Activated CD4-positive, alpha-beta T cell treated with anti-CD3 and anti-CD28 coated beads for 36 hours (primary cell): ENCODE results near the gene SCNN1B. TPM values are rescaled to one million over a fixed set of nuclear protein-coding genes. Genes with fewer than 3 reads are reported as not detected.
"Not testable (repeated sequence)": the region's sequence is repeated elsewhere in the genome, so short reads cannot be mapped to it uniquely, and the experiment has no call there.

ENCODE experiments used
- ATAC-seq: fragments of 200-7000 bp; cut with Tn5 transposase; one replicate; pipeline ENCODE4 v1.10.0; 2021; ENCODE audit warnings: mild to moderate bottlenecking, moderate library complexity
- CTCF ChIA-PET: fragments of 350-600 bp; sonication (Branson Sonifier 250); formaldehyde crosslinking; loops from one replicate; lab custom pipeline; 2021; ENCODE audit warnings: antibody characterized with exemption; lab: Charles Lee
- POLR2A ChIA-PET: fragments of 350-600 bp; sonication (Branson Sonifier 250); formaldehyde crosslinking; loops from one replicate; lab custom pipeline; 2021; ENCODE audit warnings: antibody characterized with exemption, inconsistent platforms; lab: Charles Lee
- DNase-seq: peaks from one replicate; pipeline ENCODE4 v3.0.0-alpha.2; 2020
- H3K27ac Mint-ChIP-seq: one replicate; pipeline ENCODE4 v1.8.0; 2021; ENCODE audit warnings: mixed read lengths
- H3K27me3 Mint-ChIP-seq: one replicate; pipeline ENCODE4 v1.8.0; 2021; ENCODE audit warnings: mixed read lengths
- H3K36me3 Mint-ChIP-seq: one replicate; pipeline ENCODE4 v1.8.0; 2021; ENCODE audit warnings: low read depth, mixed read lengths
- H3K4me1 Mint-ChIP-seq: one replicate; pipeline ENCODE4 v1.8.0; 2021; ENCODE audit warnings: mixed read lengths
- H3K4me3 Mint-ChIP-seq: one replicate; pipeline ENCODE4 v1.8.0; 2021; ENCODE audit warnings: mild to moderate bottlenecking, moderate library complexity, mixed read lengths
- H3K9me3 Mint-ChIP-seq: one replicate; pipeline ENCODE4 v1.8.0; 2021; ENCODE audit warnings: low read depth, mixed read lengths
- intact Hi-C, 2 experiments: fragments of 100-400 bp; cut with DNase I in 1 of 2; cut with micrococcal nuclease in 1 of 2; formaldehyde crosslinking; loops; one replicate each; pipeline versions ENCODE4 v1.14.2 to v1.15.1; 2022 to 2024; cut with DNase I, micrococcal nuclease
- total RNA-seq, 2 experiments: library from RNA; stranded (reverse); gene quantifications; one replicate each; pipeline ENCODE4 v1.2.3, GENCODE V29; 2021

Gene SCNN1B
- total RNA-seq, 2 experiments from 2014 or later, result not detected

- H3K9me3 Mint-ChIP-seq, result no peaks in the 10 kb centered on the region
- H3K27ac Mint-ChIP-seq, result no peak overlapping the region
- intact Hi-C loops, result no loop called here
- no peak for ATAC-seq
- ChIA-PET CTCF (interaction anchor here (0.6 kb wide), 1 partner anchor 205 kb away, joined by 3 read pairs; no protein-coding TSS in a partner anchor), POLR2A (no interaction called here)
- H3K4me3 Mint-ChIP-seq, result no peak overlapping the region
- DNase-seq, result no peak
- H3K27me3 Mint-ChIP-seq, result no peaks in the 10 kb centered on the region
- H3K36me3 Mint-ChIP-seq, result peaks cover 13% of the 10 kb centered on the region
- H3K4me1 Mint-ChIP-seq, result no peaks in the 10 kb centered on the region
Measured at GRCh38 chr16:23388786-23389185, 86.7 kb downstream of the SCNN1B start.

- ChIA-PET POLR2A (no interaction called here), CTCF (interaction anchor here (0.6 kb wide), 1 partner anchor 206 kb away, joined by 3 read pairs; no protein-coding TSS in a partner anchor)
- intact Hi-C loops, result no loop called here
- H3K9me3 Mint-ChIP-seq, result no peaks in the 10 kb centered on the region
- H3K27me3 Mint-ChIP-seq, result no peaks in the 10 kb centered on the region
- no peaks in the 10 kb centered on the region for H3K4me1 Mint-ChIP-seq
- DNase-seq, result no peak
- peaks cover 13% of the 10 kb centered on the region for H3K36me3 Mint-ChIP-seq
- ATAC-seq, result no peak
- H3K27ac Mint-ChIP-seq, result no peak overlapping the region
- no peak overlapping the region for H3K4me3 Mint-ChIP-seq
Measured at GRCh38 chr16:23389201-23389600, 87.1 kb downstream of the SCNN1B start.

DNA sequence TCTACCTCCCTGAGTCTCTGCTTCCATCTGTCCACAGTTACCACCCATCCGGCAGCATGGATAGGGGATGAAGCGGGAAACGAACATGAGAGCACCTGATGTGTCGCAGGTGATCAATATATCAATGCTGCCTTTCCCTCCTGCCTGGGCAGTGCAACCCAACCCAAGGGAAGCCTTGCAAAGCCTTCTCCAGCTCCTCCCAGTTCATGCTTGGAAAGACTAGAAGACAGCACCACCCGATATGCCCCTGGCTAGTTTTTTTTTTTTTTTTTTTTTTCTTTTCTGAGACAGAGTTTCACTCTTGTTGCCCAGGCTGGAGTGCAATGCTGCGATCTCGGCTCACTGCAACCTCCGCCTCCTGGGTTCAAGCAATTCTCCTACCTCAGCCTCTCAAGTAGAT lies 87.8 kb downstream of the SCNN1B start:
- DNase-seq, H3K4me3 Mint-ChIP-seq, H3K27me3 Mint-ChIP-seq, CTCF ChIA-PET, H3K4me1 Mint-ChIP-seq, H3K27ac Mint-ChIP-seq, H3K9me3 Mint-ChIP-seq, intact Hi-C loops, ATAC-seq: not testable (repeated sequence)
- H3K36me3 Mint-ChIP-seq, result peaks cover 16% of the 10 kb centered on the region
- POLR2A ChIA-PET, result interaction anchor here (0.6 kb wide), 1 partner anchor 29 kb away, joined by 3 read pairs; no protein-coding TSS in a partner anchor

GRCh38 chr16:23391381-23392222 lies 89.5 kb downstream of the SCNN1B start:
- POLR2A ChIA-PET, result no interaction called here
- CTCF ChIA-PET, result interaction anchor here (0.6 to 1.2 kb wide), 2 partner anchors 44 to 435 kb away, joined by 4 to 6 read pairs; no protein-coding TSS in a partner anchor
- Mint-ChIP-seq H3K27ac (no peak overlapping the region), H3K27me3 (no peaks in the 10 kb centered on the region), H3K4me1 (no peaks in the 10 kb centered on the region), H3K9me3 (no peaks in the 10 kb centered on the region), H3K36me3 (peaks cover 16% of the 10 kb centered on the region), H3K4me3 (no peak overlapping the region)
- no peak for ATAC-seq
- no peak for DNase-seq
- intact Hi-C loops, result no loop called here

GRCh38 chr16:23392223-23392600 lies 90.1 kb downstream of the SCNN1B start:
- intact Hi-C loops, result no loop called here
- Mint-ChIP-seq H3K4me1 (no peaks in the 10 kb centered on the region), H3K27me3 (no peaks in the 10 kb centered on the region), H3K4me3 (no peak overlapping the region), H3K9me3 (no peaks in the 10 kb centered on the region), H3K27ac (no peak overlapping the region), H3K36me3 (peaks cover 16% of the 10 kb centered on the region)
- ChIA-PET CTCF (interaction anchor here (0.6 kb wide), 1 partner anchor 435 kb away, joined by 4 read pairs; no protein-coding TSS in a partner anchor), POLR2A (no interaction called here)
- DNase-seq, result no peak
- ATAC-seq, result no peak

DNA sequence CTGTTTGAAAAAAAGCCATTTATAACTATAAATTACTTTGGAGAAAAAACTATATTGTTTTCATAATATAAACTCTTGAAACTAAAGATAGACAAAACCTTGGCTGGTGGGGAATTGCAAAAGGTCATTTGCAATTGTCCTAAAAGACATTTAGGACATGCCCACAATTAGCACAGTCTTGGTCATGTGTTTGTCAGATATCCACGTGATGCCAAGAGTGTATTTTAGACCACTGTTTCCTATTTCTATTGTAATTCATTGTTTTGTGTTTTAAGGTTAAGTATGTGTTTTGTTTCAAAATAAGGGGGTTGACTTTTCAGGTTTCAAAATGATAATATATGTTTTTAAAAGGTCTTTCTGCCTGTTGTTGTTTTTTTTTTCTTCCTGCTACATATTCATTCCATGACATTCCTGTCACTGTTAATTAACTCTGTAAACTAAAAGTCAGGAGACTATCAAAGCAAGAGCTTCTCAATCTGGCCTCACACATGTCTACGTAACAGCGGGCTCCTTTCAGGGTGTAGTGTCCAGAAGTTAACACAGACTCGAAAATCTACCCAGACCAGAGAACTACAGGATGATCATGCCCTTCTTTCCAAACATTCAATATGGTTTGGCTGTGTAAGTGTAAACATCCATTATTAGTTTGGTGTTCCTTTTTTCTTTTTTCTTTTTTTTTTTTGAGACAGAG lies 92.2 kb downstream of the SCNN1B start:
- DNase-seq, result no peak
- Mint-ChIP-seq H3K27me3 (no peaks in the 10 kb centered on the region), H3K4me3 (no peak overlapping the region), H3K9me3 (no peaks in the 10 kb centered on the region), H3K4me1 (no peaks in the 10 kb centered on the region), H3K27ac (no peak overlapping the region), H3K36me3 (peaks cover 16% of the 10 kb centered on the region)
- intact Hi-C loops, result no loop called here
- ATAC-seq, result no peak
- CTCF ChIA-PET, result no interaction called here
- POLR2A ChIA-PET, result no interaction called here

DNA sequence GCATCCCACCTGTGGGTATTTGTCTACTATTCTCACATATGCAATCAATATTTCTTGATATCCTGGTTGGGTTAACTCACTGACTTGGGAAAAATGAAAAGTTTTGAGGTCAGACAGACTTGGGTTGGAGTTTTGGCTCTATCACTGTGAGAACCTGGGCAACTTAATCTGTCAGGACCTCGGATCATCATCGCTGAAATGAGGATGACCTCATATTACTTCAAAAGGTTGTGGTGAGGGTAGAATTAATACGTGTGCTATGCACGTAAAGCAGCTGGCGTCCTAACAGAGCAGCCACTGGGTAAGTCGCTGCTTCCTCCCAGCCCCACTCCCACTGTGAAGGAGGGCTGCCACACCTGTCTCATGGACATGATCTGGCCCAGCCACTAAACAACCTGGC lies 93.6 kb downstream of the SCNN1B start:
- CTCF ChIA-PET, result no interaction called here
- H3K36me3 Mint-ChIP-seq, result peaks cover 17% of the 10 kb centered on the region
- intact Hi-C loops, result no loop called here
- H3K27me3 Mint-ChIP-seq, result no peaks in the 10 kb centered on the region
- H3K4me3 Mint-ChIP-seq, result no peak overlapping the region
- no peak for ATAC-seq
- H3K4me1 Mint-ChIP-seq, result no peaks in the 10 kb centered on the region
- no peak for DNase-seq
- POLR2A ChIA-PET, result no interaction called here
- H3K27ac Mint-ChIP-seq, result no peak overlapping the region
- H3K9me3 Mint-ChIP-seq, result no peaks in the 10 kb centered on the region

DNA sequence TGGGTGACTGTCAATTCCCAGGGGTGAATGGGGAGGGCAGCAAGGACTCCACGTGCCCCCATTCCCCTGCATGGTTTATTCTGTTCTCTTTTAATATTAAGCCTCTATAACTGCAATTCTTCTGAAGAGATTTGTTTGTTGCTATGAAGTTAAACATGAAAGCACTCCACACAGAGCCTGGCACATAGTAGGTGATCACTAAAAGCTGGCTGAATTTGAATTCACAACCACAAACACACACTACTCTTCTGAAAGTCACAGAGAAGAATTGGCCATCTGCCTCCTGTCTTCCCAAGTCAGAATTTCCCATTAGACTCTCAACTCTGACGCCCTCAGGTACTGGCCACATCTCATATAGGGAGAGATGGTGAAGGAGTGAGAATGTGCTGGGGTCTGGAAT lies 95.4 kb downstream of the SCNN1B start:
- ChIA-PET CTCF (no interaction called here), POLR2A (no interaction called here)
- peaks cover 19% of the 10 kb centered on the region for H3K36me3 Mint-ChIP-seq
- ATAC-seq (no peak), DNase-seq (no peak)
- H3K4me1 Mint-ChIP-seq, result no peaks in the 10 kb centered on the region
- intact Hi-C loops, result no loop called here
- H3K4me3 Mint-ChIP-seq, result no peak overlapping the region
- no peaks in the 10 kb centered on the region for H3K9me3 Mint-ChIP-seq
- H3K27me3 Mint-ChIP-seq, result no peaks in the 10 kb centered on the region
- no peak overlapping the region for H3K27ac Mint-ChIP-seq

DNA sequence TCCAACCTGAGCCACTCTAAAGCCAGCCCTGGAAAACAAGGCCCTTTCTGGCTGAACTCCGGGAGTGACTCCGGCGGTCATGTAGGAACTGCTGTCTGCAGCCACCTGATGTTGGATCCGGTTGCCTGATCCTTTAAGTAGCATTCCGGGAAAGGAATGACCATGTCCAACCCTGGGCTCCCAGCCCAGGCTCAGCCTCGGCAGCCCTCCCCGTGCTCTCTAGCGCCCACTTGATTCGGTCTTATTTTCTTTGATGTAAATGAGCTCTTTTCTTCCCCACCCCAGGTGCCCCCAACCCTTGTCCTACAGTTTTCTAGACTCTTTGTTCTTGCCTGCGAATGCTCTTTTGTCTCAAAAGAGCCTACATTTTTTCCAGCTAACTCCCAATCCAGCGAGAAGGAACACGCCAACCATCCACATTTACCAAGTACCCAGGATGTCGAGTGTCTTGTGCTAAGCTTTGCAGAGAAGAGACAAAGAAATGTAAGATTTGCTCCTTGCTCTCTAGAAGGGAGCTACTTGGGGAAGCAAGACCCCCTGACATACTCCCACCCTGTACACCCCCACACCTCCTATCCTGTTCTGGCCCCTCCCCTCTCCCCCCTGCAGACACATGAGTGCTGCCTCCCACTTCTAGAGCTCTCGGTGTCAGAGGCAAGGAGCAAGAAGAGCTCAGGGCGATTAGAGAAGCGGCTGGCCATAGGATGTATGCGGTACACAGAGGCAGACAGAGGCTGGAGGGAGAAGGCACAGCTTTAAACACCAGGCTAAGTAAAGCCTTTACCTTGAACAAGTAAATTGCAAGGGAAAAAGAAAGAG lies 97.1 kb downstream of the SCNN1B start:
- intact Hi-C loops, result no loop called here
- ChIA-PET POLR2A (no interaction called here), CTCF (no interaction called here)
- Mint-ChIP-seq H3K27ac (no peak overlapping the region), H3K4me1 (no peaks in the 10 kb centered on the region), H3K36me3 (peaks cover 31% of the 10 kb centered on the region), H3K4me3 (no peak overlapping the region), H3K9me3 (no peaks in the 10 kb centered on the region), H3K27me3 (no peaks in the 10 kb centered on the region)
- DNase-seq (no peak), ATAC-seq (no peak)

GRCh38 chr16:23400447-23400846 lies 98.3 kb downstream of the SCNN1B start:
- H3K27me3 Mint-ChIP-seq, H3K4me3 Mint-ChIP-seq, H3K4me1 Mint-ChIP-seq, ATAC-seq, POLR2A ChIA-PET, H3K9me3 Mint-ChIP-seq, H3K27ac Mint-ChIP-seq, intact Hi-C loops, DNase-seq, CTCF ChIA-PET: not testable (repeated sequence)
- H3K36me3 Mint-ChIP-seq, result peaks cover 27% of the 10 kb centered on the region

DNA sequence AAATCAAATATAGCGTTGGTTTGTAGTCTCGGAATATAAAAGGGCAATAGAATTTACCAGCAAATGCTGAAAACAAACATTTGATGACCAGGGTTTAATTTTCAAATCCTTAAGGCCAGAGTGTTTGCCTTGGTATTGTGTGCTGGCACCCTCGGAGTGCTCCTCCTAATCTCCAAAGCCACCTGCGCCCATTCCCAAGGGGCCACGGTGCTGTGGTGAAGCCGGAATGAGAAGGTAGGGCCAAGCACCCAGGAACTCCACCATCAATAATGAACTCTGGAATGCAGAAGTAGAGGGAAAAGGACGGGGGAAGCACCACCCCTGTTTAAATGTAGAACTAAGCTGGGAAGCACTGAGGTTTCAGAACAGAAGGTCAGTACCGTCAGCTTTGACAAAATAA lies 99.0 kb downstream of the SCNN1B start:
- Mint-ChIP-seq H3K27me3 (no peaks in the 10 kb centered on the region), H3K4me1 (no peaks in the 10 kb centered on the region), H3K36me3 (peaks cover 30% of the 10 kb centered on the region), H3K27ac (no peak overlapping the region), H3K4me3 (no peak overlapping the region), H3K9me3 (no peaks in the 10 kb centered on the region)
- intact Hi-C loops, result no loop called here
- ChIA-PET CTCF (no interaction called here), POLR2A (no interaction called here)
- DNase-seq (no peak), ATAC-seq (no peak)
